Cardiac muscle cell (in vitro differentiated cells and primary cell): ENCODE measurements around the gene MUC4. TPM values are rescaled to one million over a fixed set of nuclear protein-coding genes. Genes with fewer than 3 reads are reported as not detected.
"Not testable (repeated sequence)": the region's sequence is repeated elsewhere in the genome, so short reads cannot be mapped to it uniquely, and the experiment has no call there.

Experiments
- DNase-seq, 2 donors: peaks; one replicate each; pipeline versions ENCODE4 v3.0.0 to v3.0.0-alpha.2; 2010 to 2017; ENCODE audit warnings: low read depth in 1 of 2, low spot score in 1 of 2
- H3K27ac ChIP-seq: fragments of 200-600 bp; sonication (generic); 2 replicates; pipeline ENCODE4 v1.5.1; 2016
- H3K27me3 ChIP-seq: fragments of 200-600 bp; sonication (generic); 2 replicates; pipeline ENCODE4 v1.6.0; 2016; ENCODE audit warnings: control low read depth
- H3K36me3 ChIP-seq: fragments of 200-600 bp; sonication (generic); 2 replicates; pipeline ENCODE4 v1.5.1; 2016; ENCODE audit warnings: control low read depth
- H3K4me1 ChIP-seq: fragments of 200-600 bp; sonication (generic); 2 replicates; pipeline ENCODE4 v1.8.1; 2017; ENCODE audit warnings: low read depth, mild to moderate bottlenecking, mixed run types
- H3K4me3 ChIP-seq: fragments of 200-600 bp; sonication (generic); 2 replicates; pipeline ENCODE4 v1.5.1; 2016; ENCODE audit warnings: mild to moderate bottlenecking
- H3K9me3 ChIP-seq: fragments of 200-600 bp; sonication (generic); 2 replicates; pipeline ENCODE4 v1.5.1; 2017; ENCODE audit warnings: low read depth, mild to moderate bottlenecking, control low read depth
- CTCF ChIP-seq: IDR thresholded peaks from 2 replicates; pipeline ENCODE4 v1.5.1; 2012; ENCODE audit warnings: low read depth, mild to moderate bottlenecking, low read length
- polyA plus RNA-seq: library from polyadenylated mRNA; unstranded; fragments of >200 nt; fragmentation: Nextera tagmentation; extraction: Ambion mirVana; gene quantifications from 2 replicates; pipeline ENCODE4 v1.2.1, GENCODE V29; 2016
- total RNA-seq: library from RNA; depleted of rRNA; stranded (reverse); fragments of >200 nt; gene quantifications from 2 replicates; pipeline ENCODE4 v1.2.3, GENCODE V29; 2016

The MUC4 gene
- total and polyA plus RNA-seq, 2 experiments from 2014 or later: 0.16 TPM; not detected in 1

DNA sequence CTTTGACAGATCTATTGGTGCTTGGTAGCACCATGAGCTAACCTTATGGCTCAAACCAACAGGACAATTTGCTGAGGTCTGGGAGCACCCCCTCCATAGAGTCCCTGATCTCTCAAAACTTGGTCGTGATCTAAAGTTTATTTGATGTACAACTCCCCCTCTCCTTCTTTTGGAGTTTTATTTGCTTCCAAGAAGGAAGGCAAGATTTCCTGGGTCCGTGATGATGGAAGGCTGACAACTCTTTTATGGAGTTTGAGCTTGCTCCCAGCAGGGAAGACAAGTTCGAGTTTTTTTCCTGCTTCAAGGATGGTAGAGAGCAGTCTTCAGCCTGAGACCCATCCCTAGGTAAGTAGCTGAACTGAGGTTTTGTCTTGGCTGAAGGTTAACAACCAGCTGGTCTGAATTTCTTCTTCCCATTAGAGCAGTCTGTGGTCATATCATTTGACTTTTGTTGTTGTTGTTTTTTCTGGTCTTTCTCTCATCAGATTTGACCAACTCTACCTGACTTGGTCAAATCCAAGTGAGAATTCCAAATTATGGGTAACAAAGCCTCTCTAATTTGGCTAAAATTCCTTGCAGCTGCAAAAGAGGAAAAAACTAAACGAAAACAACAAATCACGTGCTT, 93.8 kb downstream of the MUC4 start:
- no peak overlapping the region for H3K4me3 ChIP-seq
- no peaks in the 10 kb centered on the region for H3K27me3 ChIP-seq
- no peaks in the 10 kb centered on the region for H3K4me1 ChIP-seq

GRCh38 chr3:195717416-195717815, 94.3 kb downstream of the MUC4 start:
- Histone ChIP-seq H3K9me3 (no peaks in the 10 kb centered on the region), H3K27me3 (no peaks in the 10 kb centered on the region), H3K27ac (no peak overlapping the region), H3K4me3 (no peak overlapping the region), H3K4me1 (no peaks in the 10 kb centered on the region), H3K36me3 (no peaks in the 10 kb centered on the region)
- DNase-seq: no peak
- TF ChIP-seq CTCF: no peak

More for the DNA sequence above, 93.8 kb downstream of the MUC4 start:
- DNase-seq: no peak
- Histone ChIP-seq H3K36me3 (no peaks in the 10 kb centered on the region), H3K27ac (no peak overlapping the region), H3K9me3 (no peaks in the 10 kb centered on the region)
- no peak for TF ChIP-seq CTCF

- H3K27ac ChIP-seq: no peak overlapping the region
- no peaks in the 10 kb centered on the region for H3K9me3 ChIP-seq
- no peaks in the 10 kb centered on the region for H3K27me3 ChIP-seq
- H3K36me3 ChIP-seq: peaks cover 5% of the 10 kb centered on the region
- no peaks in the 10 kb centered on the region for H3K4me1 ChIP-seq
- H3K4me3 ChIP-seq: no peak overlapping the region
- TF ChIP-seq CTCF: no peak
- DNase-seq: no peak
Observed at GRCh38 chr3:195715583-195716266, 96.0 kb downstream of the MUC4 start.

DNA sequence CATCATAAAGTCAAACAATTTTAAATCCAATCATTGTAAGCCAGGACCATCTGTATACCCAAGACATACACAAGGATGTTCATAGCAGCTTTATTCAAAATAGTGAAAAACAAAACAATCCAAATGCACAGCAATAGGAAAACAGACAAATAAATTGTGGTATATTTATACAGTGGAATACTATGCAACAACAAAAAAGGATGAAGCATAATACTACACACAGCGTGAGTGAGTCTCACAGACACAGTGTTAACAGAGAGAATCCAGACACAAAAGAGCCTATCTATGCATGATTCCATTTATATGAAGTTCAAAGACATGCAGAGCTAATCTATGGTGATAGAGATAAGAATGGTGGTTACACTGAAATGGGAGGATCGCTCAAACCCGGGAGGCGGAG, 96.6 kb downstream of the MUC4 start:
- no peak for TF ChIP-seq CTCF
- H3K9me3 ChIP-seq: no peaks in the 10 kb centered on the region
- H3K36me3 ChIP-seq: peaks cover 5% of the 10 kb centered on the region
- no peak for DNase-seq
- H3K27me3 ChIP-seq: no peaks in the 10 kb centered on the region
- H3K4me3 ChIP-seq: no peak overlapping the region
- H3K4me1 ChIP-seq: no peaks in the 10 kb centered on the region
- no peak overlapping the region for H3K27ac ChIP-seq

DNA sequence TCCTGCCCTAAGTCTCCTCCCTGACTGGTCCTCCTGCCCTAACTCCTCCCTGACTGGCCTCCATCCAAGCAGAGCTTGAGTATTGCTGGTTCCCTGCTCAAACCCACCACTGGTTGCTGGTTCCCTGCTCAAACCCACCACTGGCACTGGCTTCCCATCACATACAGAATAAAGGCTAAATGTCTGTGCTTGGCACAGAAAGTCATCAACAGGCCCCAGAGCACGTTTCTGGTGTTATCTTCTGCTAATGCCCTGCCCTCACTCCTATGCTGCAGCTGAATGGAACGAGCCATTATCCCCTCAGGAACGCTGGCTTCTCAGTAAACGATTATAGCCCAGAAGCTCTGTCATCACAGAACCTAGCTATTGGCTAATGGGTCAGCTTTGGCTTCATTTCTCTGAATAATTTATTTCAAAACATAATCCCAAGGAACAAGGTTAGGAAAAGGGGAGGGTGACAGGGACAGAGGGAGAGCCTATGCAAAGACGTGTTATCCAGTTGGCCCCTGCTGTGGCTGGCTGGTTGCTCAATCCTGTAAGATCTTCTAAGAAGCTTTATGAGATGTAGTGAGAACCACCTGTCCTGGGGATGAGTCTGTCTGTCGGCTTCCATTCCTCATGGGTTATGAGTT, 97.2 kb downstream of the MUC4 start:
- Histone ChIP-seq H3K27me3 (no peaks in the 10 kb centered on the region), H3K36me3 (peaks cover 5% of the 10 kb centered on the region), H3K27ac (no peak overlapping the region), H3K4me1 (no peaks in the 10 kb centered on the region), H3K4me3 (no peak overlapping the region), H3K9me3 (no peaks in the 10 kb centered on the region)
- no peak for TF ChIP-seq CTCF
- DNase-seq: peak in 1 of 2 donors; percentile 18

DNA sequence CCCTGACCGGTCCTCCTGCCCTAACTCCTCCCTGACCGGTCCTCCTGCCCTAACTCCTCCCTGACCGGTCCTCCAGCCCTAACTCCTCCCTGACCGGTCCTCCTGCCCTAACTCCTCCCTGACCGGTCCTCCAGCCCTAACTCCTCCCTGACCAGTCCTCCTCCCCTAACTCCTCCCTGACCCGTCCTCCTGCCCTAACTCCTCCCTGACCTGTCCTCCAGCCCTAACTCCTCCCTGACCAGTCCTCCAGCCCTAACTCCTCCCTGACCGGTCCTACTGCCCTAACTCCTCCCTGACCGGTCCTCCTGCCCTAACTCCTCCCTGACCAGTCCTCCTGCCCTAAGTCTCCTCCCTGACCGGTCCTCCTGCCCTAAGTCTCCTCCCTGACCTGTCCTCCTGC, 98.6 kb downstream of the MUC4 start:
- DNase-seq, H3K27me3 ChIP-seq, H3K4me1 ChIP-seq, H3K9me3 ChIP-seq, H3K36me3 ChIP-seq, H3K4me3 ChIP-seq, H3K27ac ChIP-seq: not testable (repeated sequence)

DNA sequence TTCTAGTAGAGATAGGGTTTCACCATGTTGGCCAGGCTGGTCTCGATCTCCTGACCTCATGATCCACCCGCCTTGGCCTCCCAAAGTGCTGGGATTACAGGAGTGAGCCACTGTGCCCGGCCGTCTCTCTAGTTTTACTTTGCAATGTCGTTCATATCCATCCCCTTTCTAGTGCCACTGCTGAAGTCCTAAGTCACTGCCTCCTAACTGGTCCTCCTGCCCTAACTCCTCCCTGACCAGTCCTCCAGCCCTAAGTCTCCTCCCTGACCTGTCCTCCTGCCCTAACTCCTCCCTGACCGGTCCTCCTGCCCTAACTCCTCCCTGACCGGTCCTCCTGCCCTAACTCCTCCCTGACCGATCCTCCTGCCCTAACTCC, 99.2 kb downstream of the MUC4 start:
- H3K4me1 ChIP-seq, H3K9me3 ChIP-seq, H3K36me3 ChIP-seq, H3K27ac ChIP-seq, DNase-seq, H3K27me3 ChIP-seq, H3K4me3 ChIP-seq: not testable (repeated sequence)
